ENCODE data around the gene MAD2L1BP. TPM values are rescaled to one million over a fixed set of nuclear protein-coding genes. Genes with fewer than 3 reads are reported as not detected.
"Not testable (repeated sequence)": the region's sequence is repeated elsewhere in the genome, so short reads cannot be mapped to it uniquely, and the experiment has no call there.

MAD2L1BP gene
- total RNA-seq, 1 donor from 2014 or later = 36.3 TPM

DNA sequence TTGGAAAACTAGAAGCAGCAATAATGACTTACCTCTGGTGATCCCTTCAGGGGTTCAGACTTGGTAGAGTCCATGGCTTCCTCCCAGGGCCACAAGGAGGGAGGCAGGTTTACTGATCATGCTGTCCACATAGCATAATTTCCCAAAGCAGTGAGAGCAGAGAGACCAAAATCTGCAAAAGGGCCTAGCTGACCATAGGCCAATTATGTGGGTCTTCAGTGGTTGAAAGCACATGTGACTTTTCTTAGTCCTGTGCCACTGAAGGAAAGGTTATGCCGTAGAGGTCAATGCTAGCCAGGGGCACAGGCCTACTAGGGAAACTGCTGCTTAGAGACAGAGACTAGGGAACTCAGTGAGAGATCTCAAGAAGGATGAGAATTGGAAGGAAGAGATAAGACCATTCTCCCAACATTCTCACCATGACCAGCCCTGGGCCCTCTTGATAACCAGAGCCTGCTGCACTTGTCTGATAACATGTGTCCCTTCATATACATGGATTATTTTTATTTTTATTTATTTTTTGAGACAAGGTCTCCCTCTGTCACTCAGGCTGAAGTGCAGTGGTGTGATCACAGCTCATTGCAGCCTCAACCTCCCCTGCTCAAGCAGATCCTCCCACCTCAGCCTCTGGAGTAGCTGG lies 4.5 kb upstream of the MAD2L1BP start:
- Mint-ChIP-seq H3K27ac (peak overlapping the region; percentile 79), H3K9me3 (no peaks in the 10 kb centered on the region), H3K27me3 (no peaks in the 10 kb centered on the region), H3K4me1 (peaks cover 48% of the 10 kb centered on the region), H3K36me3 (ENCODE audit: low read depth) (peaks cover 15% of the 10 kb centered on the region), H3K4me3 (peak overlapping the region; percentile 58)
- no peak for DNase-seq
- intact Hi-C loops (cut with micrococcal nuclease) = loop anchor here (10.0 kb wide), 1 partner anchor 444 kb away; no protein-coding TSS in a partner anchor

- not testable (repeated sequence) for H3K9me3 Mint-ChIP-seq, H3K4me3 Mint-ChIP-seq, DNase-seq, H3K27ac Mint-ChIP-seq, H3K27me3 Mint-ChIP-seq
- intact Hi-C loops (cut with micrococcal nuclease) = loop anchor here (10.0 kb wide), 1 partner anchor 442 kb away; no protein-coding TSS in a partner anchor
- Mint-ChIP-seq H3K4me1 (peaks cover 40% of the 10 kb centered on the region), H3K36me3 (ENCODE audit: low read depth) (peaks cover 16% of the 10 kb centered on the region)
Measured at GRCh38 chr6:43633002-43633401, 2.6 kb upstream of the MAD2L1BP start.

DNA sequence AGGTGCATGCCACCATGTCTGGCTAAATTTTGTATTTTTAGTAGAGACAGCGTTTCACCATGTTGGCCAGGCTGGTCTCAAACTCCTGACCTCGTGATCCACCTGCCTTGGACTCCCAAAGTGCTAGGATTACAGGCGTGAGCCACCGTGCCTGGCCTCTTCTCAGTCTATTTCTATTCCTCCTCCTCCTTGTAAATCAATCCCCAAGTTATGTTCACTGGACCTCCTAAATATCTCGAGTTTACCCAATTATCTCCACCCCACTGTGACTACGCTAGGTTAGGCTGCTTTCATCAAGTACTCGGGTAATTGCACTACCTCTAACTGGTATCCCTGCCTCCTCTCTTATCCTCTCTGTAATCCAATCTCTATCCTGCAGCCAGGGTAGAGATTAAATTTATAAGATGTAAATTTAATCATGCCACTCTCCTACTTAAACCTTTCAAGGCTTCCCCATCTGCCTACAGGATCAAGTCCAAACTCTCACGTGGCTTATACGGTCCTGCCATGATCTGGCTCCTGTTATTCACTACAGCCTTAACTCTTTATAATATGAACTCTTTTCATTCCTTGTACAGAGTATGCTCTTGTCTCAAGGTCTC lies 837 bp upstream of the MAD2L1BP start:
- Mint-ChIP-seq H3K4me3 (peak overlapping the region; percentile 99), H3K27ac (peak overlapping the region; percentile 96), H3K9me3 (no peaks in the 10 kb centered on the region), H3K36me3 (ENCODE audit: low read depth) (peaks cover 26% of the 10 kb centered on the region), H3K27me3 (no peaks in the 10 kb centered on the region), H3K4me1 (peaks cover 42% of the 10 kb centered on the region)
- DNase-seq = no peak
- intact Hi-C loops (cut with micrococcal nuclease) = loop anchor here (1.0 to 10.0 kb wide), 3 partner anchors 10 to 440 kb away; partner anchors contain the start of gene RSPH9

GRCh38 chr6:43636308-43636659 lies 644 bp downstream of the MAD2L1BP start:
- Mint-ChIP-seq H3K4me3 (peak overlapping the region; percentile 99), H3K27ac (peak overlapping the region; percentile 96), H3K36me3 (ENCODE audit: low read depth) (peaks cover 39% of the 10 kb centered on the region), H3K27me3 (no peaks in the 10 kb centered on the region), H3K4me1 (peaks cover 37% of the 10 kb centered on the region), H3K9me3 (no peaks in the 10 kb centered on the region)
- intact Hi-C loops (cut with micrococcal nuclease) = loop anchor here (10.0 kb wide), 1 partner anchor 439 kb away; no protein-coding TSS in a partner anchor
- peak; percentile 75 for DNase-seq

DNA sequence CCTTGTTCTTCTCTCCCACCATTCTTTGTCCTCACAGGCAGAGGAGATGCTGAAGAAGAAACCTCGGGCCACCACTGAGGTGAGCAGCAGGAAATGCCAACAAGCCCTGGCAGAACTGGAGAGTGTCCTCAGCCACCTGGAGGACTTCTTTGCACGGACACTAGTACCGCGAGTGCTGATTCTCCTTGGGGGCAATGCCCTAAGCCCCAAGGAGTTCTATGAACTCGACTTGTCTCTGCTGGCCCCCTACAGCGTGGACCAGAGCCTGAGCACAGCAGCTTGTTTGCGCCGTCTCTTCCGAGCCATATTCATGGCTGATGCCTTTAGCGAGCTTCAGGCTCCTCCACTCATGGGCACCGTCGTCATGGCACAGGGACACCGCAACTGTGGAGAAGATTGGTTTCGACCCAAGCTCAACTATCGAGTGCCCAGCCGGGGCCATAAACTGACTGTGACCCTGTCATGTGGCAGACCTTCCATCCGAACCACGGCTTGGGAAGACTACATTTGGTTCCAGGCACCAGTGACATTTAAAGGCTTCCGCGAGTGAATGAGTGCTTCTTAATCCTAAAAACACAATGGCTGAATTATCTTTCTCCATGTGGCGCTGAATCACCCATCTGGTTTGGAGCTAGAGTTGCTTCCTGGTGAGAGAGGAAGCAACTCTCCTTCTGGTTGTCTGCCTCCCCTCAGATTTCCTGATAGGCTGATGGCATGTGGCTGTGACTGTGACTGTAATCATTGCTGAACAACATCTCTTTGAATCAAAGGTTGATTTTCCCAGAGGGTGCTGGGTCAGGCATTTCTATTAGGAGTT lies 4.6 kb downstream of the MAD2L1BP start:
- peaks cover 46% of the 10 kb centered on the region for H3K36me3 Mint-ChIP-seq (ENCODE audit: low read depth)
- peaks cover 35% of the 10 kb centered on the region for H3K4me1 Mint-ChIP-seq
- H3K27ac Mint-ChIP-seq = no peak overlapping the region
- intact Hi-C loops (cut with micrococcal nuclease) = loop anchor here (10.0 kb wide), 1 partner anchor 435 kb away; no protein-coding TSS in a partner anchor
- H3K27me3 Mint-ChIP-seq = no peaks in the 10 kb centered on the region
- no peaks in the 10 kb centered on the region for H3K9me3 Mint-ChIP-seq
- H3K4me3 Mint-ChIP-seq = peak overlapping the region; percentile 45
- DNase-seq = no peak

GRCh38 chr6:43644940-43645612 lies 9.4 kb downstream of the MAD2L1BP start, which contains the start of gene RSPH9:
TSS of gene RSPH9 (plus strand) at chr6:43645036. CDS start at chr6:43645099, 63 bp downstream.
- H3K4me3 Mint-ChIP-seq = peak within 1 kb of the TSS; percentile 87
- H3K9me3 Mint-ChIP-seq = no peaks in the 10 kb centered on the region
- peak; percentile 93 for DNase-seq
- peaks cover 17% of the 10 kb centered on the region for H3K36me3 Mint-ChIP-seq (ENCODE audit: low read depth)
- H3K27me3 Mint-ChIP-seq = no peaks in the 10 kb centered on the region
- intact Hi-C loops (cut with micrococcal nuclease) = loop anchor here (1.0 kb wide), 1 partner anchor 10 kb away; the partner anchor contains the start of gene MAD2L1BP
- H3K4me1 Mint-ChIP-seq = peaks cover 12% of the 10 kb centered on the region
- H3K27ac Mint-ChIP-seq = peak within 1 kb of the TSS; percentile 51

GRCh38 chr6:43645613-43645964 lies 9.9 kb downstream of the MAD2L1BP start:
- no peaks in the 10 kb centered on the region for H3K27me3 Mint-ChIP-seq
- peaks cover 11% of the 10 kb centered on the region for H3K4me1 Mint-ChIP-seq
- peaks cover 12% of the 10 kb centered on the region for H3K36me3 Mint-ChIP-seq (ENCODE audit: low read depth)
- H3K27ac Mint-ChIP-seq = peak overlapping the region; percentile 51
- DNase-seq = no peak
- H3K4me3 Mint-ChIP-seq = peak overlapping the region; percentile 87
- no peaks in the 10 kb centered on the region for H3K9me3 Mint-ChIP-seq
- intact Hi-C loops (cut with micrococcal nuclease) = loop anchor here (1.0 kb wide), 1 partner anchor 10 kb away; the partner anchor contains the start of gene MAD2L1BP

- H3K27ac Mint-ChIP-seq = no peak overlapping the region
- no peak for DNase-seq
- no peaks in the 10 kb centered on the region for H3K27me3 Mint-ChIP-seq
- H3K9me3 Mint-ChIP-seq = no peaks in the 10 kb centered on the region
- peaks cover 2% of the 10 kb centered on the region for H3K36me3 Mint-ChIP-seq (ENCODE audit: low read depth)
- H3K4me1 Mint-ChIP-seq = peaks cover 7% of the 10 kb centered on the region
- no peak overlapping the region for H3K4me3 Mint-ChIP-seq
- intact Hi-C loops (cut with micrococcal nuclease) = no loop called here
Measured at GRCh38 chr6:43647613-43648012, 12.0 kb downstream of the MAD2L1BP start.

DNA sequence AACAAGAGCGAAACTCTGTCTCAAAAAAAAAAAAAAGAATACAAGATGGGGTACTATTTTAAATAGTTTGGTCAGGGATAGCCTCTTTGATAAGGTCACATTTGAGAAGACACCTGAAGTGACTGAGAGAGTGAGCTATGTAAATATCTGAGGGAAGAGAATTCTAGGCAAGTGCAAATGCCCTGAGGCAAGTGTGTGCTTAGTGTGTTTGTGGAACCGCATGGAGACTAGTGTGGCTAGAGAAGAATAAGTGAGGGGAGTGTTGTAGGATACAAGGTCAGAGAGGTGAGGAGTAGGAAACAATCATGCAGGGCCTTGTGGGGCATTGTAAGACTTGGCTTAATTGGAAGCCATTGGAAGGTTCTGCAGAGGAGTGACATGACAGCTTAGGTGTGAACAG lies 12.6 kb downstream of the MAD2L1BP start:
- Mint-ChIP-seq H3K27ac (no peak overlapping the region), H3K9me3 (no peaks in the 10 kb centered on the region), H3K27me3 (no peaks in the 10 kb centered on the region), H3K4me1 (peaks cover 7% of the 10 kb centered on the region), H3K36me3 (ENCODE audit: low read depth) (no peaks in the 10 kb centered on the region), H3K4me3 (no peak overlapping the region)
- intact Hi-C loops (cut with micrococcal nuclease) = no loop called here
- DNase-seq = no peak

DNA sequence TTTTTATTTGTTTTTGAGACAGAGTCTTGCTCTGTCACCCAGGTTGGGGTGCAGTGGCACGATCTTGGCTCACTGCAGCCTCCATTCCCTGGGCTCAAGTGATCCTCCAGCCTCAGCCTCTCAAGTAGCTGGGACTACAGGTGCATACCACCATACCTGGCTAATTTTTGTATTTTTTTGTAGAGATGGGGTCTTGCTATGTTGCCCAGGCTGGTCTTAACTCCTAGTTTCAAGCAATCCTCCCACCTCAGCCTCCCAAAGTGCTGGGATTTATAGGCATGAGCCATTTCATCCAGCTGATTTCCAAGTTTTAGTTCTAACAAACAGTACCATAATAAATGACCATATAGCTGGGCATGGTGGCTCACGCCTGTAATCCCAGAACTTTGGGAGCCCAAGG lies 17.2 kb downstream of the MAD2L1BP start:
- H3K27ac Mint-ChIP-seq; H3K4me3 Mint-ChIP-seq; DNase-seq; intact Hi-C loops (cut with micrococcal nuclease); H3K9me3 Mint-ChIP-seq; H3K27me3 Mint-ChIP-seq; H3K4me1 Mint-ChIP-seq; H3K36me3 Mint-ChIP-seq (ENCODE audit: low read depth): not testable (repeated sequence)

DNA sequence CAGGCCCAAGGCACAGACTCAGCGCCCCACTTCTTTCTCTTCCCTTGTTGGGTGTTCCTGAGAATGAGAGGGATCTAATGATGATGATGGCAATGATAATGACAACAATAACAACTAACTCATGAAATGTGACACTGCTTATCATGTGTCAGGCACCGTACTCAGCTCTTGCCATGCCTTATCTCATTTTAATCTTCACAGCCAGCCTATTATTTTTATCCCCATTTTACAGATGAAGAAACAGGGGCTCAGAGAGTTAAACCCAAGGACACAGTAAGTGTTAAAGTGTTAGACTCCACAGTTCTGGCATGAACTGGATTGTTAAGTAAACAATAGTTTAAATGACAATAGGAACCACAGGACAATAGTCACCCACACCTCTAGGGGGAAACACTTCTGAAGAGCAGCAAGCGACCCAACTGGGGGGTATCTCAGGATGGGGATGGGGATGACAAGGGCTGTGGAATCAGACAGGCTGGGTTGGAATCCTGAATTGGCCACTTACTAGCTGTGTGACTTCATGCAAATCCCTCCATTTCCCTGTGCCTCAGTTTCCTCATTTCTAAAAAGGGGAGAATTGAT lies 21.7 kb downstream of the MAD2L1BP start:
- peaks cover 4% of the 10 kb centered on the region for H3K27me3 Mint-ChIP-seq
- H3K4me3 Mint-ChIP-seq = no peak overlapping the region
- no peak for DNase-seq
- H3K9me3 Mint-ChIP-seq = no peaks in the 10 kb centered on the region
- no peaks in the 10 kb centered on the region for H3K36me3 Mint-ChIP-seq (ENCODE audit: low read depth)
- no peak overlapping the region for H3K27ac Mint-ChIP-seq
- peaks cover 4% of the 10 kb centered on the region for H3K4me1 Mint-ChIP-seq
- intact Hi-C loops (cut with micrococcal nuclease) = no loop called here

DNA sequence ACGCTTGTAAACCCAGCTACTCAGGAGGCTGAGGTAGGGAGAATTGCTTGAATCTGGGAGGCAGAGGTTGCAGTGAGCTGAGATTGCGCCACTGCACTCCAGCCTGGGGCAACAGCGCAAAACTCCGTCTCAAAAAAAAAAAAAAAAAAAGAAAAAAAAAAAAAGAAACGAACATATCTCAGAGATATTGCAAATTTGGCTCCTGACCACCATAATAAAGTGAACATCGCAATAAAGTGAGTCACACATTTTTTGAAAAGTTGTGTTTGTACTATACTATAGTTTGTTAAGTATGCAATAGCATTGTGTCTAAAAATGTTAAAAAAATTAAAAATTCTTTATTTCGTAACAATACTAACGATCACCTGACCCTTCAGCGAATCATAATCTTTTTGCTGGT lies 22.5 kb downstream of the MAD2L1BP start:
- no peaks in the 10 kb centered on the region for H3K9me3 Mint-ChIP-seq
- DNase-seq = no peak
- no peaks in the 10 kb centered on the region for H3K36me3 Mint-ChIP-seq (ENCODE audit: low read depth)
- intact Hi-C loops (cut with micrococcal nuclease) = no loop called here
- H3K27me3 Mint-ChIP-seq = peaks cover 4% of the 10 kb centered on the region
- peaks cover 10% of the 10 kb centered on the region for H3K4me1 Mint-ChIP-seq
- H3K27ac Mint-ChIP-seq = no peak overlapping the region
- no peak overlapping the region for H3K4me3 Mint-ChIP-seq

DNA sequence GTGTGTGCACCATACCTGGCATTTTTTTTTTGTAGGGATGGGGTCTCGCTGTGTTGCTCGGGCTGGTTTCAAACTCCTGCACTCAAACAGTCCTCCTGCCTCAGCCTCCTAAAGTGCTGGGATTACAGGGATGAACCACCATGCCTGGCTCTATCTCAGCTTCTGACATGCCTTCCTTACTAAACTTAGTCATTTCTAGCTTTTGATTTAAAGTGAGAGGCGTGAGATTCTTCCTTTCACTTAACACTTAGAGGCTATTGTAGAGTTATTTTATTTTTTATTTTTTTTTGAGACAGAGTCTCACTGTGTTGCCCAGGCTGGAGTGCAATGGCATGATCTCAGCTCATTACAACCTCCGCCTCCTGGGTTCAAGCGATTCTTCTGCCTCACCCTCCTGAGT lies 27.3 kb downstream of the MAD2L1BP start:
- H3K4me3 Mint-ChIP-seq; H3K27ac Mint-ChIP-seq; intact Hi-C loops (cut with micrococcal nuclease); H3K36me3 Mint-ChIP-seq (ENCODE audit: low read depth); H3K9me3 Mint-ChIP-seq; DNase-seq; H3K27me3 Mint-ChIP-seq: not testable (repeated sequence)
- peaks cover 21% of the 10 kb centered on the region for H3K4me1 Mint-ChIP-seq

Measured in activated CD4-positive, alpha-beta T cell treated with anti-CD3 and anti-CD28 coated beads, Interleukin-2, amount 10 ng/mL, durations not matched to agents 24 days and 14 days (primary cell).